GM18870 (cell line): ENCODE measurements around the gene CNPY3.

Experiments
- ATAC-seq: cut with Tn5 transposase; IDR thresholded peaks from one replicate; pipeline ENCODE4 v1.9.1; 2021; ENCODE audit warnings: moderate library complexity; ENCODE audit not compliant: unreplicated experiment

CNPY3 gene

GRCh38 chr6:42978839-42979522 is 49.7 kb downstream of the CNPY3 start, which contains the start of gene PEX6:
Gene PEX6, minus strand, starts transcription at chr6:42979181. Its CDS starts 31 bp downstream, at chr6:42979150.
- ATAC-seq: no peak

DNA sequence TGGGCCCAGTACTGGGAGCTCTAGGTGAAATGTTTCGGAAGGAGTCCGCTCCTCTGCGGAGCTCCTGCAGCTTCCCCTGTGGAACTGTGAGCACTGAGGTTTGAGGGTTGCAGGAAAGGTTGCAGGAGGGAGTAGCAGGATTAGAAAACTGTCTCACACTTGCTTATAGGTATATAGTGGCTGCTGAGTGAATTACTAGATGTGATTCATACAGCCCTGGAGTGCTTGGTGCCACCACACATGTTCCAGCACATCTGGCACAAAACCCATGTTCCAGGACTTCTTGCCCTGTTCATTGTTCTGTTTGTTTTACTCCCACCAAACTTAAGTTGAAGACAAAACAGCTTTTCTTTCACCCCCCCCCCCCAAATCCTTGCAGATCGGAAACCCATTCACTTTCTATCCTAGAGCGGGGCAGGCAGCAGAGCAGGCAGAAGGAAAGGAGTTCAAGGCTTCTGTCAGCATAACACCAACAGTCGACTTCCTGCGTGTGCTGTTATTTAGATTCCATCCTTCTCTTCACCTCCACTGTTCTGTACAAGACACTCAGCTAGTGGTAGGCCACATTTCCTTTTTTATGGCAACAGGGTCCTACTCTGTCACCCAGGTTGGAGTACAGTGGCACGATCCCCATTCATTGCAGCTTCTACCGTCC is 50.4 kb downstream of the CNPY3 start:
- ATAC-seq: no peak

- ATAC-seq: no peak
These were observed 52.6 kb downstream of the CNPY3 start for GRCh38 chr6:42981836-42982235.

DNA sequence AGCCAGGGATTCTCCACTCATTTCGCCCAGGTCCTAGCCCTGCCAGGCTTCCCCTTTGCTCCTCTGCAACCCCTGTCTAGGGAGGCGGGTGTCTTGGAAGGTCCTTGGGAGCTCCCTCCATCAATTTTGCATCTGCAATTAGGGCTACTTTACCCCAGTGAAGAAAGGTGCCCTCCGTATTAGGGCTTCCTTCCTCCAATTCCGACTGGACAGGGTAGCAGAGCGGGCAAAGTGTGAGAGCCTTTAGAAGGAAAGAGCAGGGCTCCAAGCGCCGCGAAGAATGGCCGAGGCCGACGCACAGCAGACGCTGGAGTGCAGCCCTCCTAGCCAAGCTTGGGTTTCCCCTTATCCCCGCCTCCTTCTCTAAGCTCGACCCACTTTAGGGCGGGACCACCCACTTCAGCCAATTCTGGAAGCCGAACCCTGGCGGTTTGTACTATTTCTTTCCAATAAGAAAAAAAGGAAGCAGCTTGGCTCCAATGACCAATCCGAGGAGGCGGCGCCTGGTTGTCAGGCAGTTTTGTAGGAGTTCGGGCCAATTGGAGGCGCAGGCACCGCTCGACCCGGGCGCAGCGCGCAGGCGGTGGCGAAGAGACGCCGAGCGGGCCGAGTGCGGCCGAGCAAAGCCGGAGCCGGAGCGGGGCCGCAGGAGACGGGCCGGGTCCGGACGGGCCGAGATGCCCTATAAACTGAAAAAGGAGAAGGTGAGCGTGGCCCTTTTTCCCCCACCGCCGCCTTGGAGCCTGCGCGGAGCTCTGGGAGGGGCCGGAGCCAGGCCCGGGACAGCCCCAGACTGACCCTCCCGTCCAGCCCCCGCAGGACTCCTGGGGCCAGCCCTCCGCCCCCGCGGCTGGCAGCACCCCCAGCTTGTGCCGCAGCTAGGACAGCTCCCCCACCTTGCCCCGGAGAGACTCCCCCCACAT is 55.0 kb downstream of the CNPY3 start, which contains the start of gene PPP2R5D:
Gene PPP2R5D (plus strand): TSS at position 570 of the 923 bp plus-strand sequence. CDS start 108 bp downstream, at position 678.
- peak; percentile 89 for ATAC-seq

GRCh38 chr6:42984924-42985475 is 55.7 kb downstream of the CNPY3 start:
- ATAC-seq: no peak

DNA sequence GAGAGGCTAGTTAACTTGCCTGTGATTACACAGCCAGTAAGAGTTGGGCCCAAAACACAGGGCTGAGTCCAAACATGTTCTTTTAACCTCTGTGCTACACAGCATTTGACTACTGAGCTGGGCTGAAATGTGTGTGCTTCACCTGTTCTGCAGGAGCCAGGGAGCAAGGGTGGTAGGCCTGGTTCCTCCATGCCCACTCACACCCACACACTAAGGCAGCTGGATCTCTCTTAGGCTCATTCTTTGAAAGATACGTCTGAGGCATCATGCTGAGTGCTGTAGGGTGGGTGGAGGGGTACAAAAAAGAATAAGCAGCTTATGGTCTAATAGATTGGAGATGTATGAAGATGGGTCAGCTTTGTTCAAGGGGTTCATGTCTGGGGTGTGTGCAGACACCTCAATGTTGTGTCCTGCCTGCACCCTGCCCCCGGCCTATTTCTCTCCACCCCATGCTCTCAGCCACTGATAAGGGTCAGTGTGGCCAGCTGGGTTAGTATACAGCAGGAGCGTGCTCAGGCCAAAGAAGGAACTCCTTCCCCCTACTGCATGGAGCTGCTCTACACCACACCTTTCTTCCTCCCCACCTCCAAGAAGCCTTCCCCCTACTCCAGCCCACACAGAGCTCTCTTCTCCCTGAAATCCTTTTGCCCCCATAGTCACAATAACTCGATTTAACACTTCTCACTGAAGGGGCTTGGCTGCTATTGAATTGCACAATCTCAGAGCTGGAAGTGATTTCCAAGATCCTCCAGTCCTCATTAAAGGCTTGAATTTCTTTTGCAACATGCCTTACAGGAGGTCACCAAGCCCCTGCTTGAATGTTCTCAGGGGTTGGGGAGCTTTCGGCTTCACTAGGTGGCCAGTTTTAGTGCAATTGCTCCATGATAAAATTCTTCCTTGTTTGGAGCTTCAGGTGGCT is 58.5 kb downstream of the CNPY3 start:
- ATAC-seq: no peak

GRCh38 chr6:42988486-42989020 is 59.3 kb downstream of the CNPY3 start:
- ATAC-seq: no peak
